Smooth muscle cell of trachea (primary cell): ENCODE data around the gene PIM1. TPM values are rescaled to one million over a fixed set of nuclear protein-coding genes. Genes with fewer than 3 reads are reported as not detected.

Experiments used
- total RNA-seq: library from RNA; depleted of rRNA; stranded (reverse); fragments of >200 nt; gene quantifications from 2 replicates; pipeline ENCODE4 v1.2.1, GENCODE V29; 2014

The PIM1 gene
- total RNA-seq, result 8.9 and 20.7 TPM in 2 replicates

DNA sequence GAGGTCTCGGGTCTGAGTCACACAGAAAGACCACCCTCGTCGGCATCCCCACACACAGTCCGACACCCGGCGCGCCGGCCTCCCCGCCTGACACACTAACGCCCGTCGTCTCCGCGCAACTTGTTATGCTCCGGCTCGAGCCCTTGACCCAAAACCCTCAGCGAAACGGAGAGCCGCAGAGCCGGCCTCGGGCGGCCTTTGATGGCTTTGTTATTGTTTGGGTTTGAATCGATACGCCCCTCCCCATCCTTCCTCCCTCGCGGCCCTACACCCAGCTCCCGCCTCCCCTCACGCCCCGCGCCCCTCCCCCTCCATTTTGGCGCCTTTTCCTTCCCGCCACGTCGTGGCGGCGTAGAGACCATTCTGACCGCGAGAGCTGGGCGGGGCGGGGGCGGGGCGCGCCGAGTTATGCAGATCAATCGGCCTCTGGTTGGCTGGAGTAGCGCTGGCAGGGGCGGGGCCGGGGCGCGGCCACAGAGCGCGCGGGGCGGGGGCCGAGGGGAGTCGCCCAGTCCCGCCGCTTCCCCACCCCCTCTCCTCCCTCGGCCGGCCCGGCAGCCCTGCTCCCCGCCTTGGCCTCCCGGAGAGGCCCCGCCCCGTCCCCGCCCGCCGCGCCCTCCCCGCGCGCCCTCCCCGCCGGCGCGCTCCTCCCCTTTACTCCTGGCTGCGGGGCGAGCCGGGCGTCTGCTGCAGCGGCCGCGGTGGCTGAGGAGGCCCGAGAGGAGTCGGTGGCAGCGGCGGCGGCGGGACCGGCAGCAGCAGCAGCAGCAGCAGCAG is at the start of gene PIM1:
Gene PIM1, plus strand, starts transcription at position 657 of the 777 bp plus-strand sequence. CDS start 424 bp downstream, outside the sequence.

Other genes with a start within 250 kb of the PIM1 start
- 0.50 TPM in 1 of 2 replicates, not detected in the other for gene PI16, start 215.4 kb upstream of the PIM1 start, total RNA-seq
- 260 and 366 TPM in 2 replicates for gene MTCH1, start 184.0 kb upstream of the PIM1 start, total RNA-seq
- gene FGD2, start 164.5 kb upstream of the PIM1 start, total RNA-seq, result not detected in 2 replicates
- gene TBC1D22B, start 87.6 kb downstream of the PIM1 start, total RNA-seq, result 5.8 and 8.8 TPM in 2 replicates
- gene TMEM217, start 88.0 kb downstream of the PIM1 start, total RNA-seq, result 1.5 and 1.8 TPM in 2 replicates
- gene RNF8, start 183.8 kb downstream of the PIM1 start, total RNA-seq, result 19.5 and 24.1 TPM in 2 replicates